GM19468 (cell line): Measurements from ENCODE around the gene ACBD7.
A peak's percentile ranks its signal among the peaks of the same experiment; 100 is the strongest.

Source experiments
- ATAC-seq: cut with Tn5 transposase; IDR thresholded peaks from one replicate; pipeline ENCODE4 v1.9.1; 2021; ENCODE audit warnings: mild to moderate bottlenecking, moderate library complexity, moderate number of reproducible peaks; ENCODE audit not compliant: unreplicated experiment; ENCODE audit errors: extremely low read depth

The ACBD7 gene

GRCh38 chr10:15088428-15089261, at the start of gene ACBD7:
Gene ACBD7, minus strand, starts transcription at chr10:15088776. Its CDS starts 48 bp downstream, at chr10:15088728.
- ATAC-seq, result peak; percentile 97

- no peak for ATAC-seq
Measured at GRCh38 chr10:15137636-15138035, 49.1 kb upstream of the ACBD7 start.

- ATAC-seq, result no peak
Measured at GRCh38 chr10:15137036-15137359, 48.4 kb upstream of the ACBD7 start.

GRCh38 chr10:15136129-15137035, 47.8 kb upstream of the ACBD7 start:
- ATAC-seq, result no peak

- ATAC-seq, result no peak
Measured at GRCh38 chr10:15131330-15131729, 42.8 kb upstream of the ACBD7 start.

GRCh38 chr10:15124908-15125307, 36.3 kb upstream of the ACBD7 start:
- no peak for ATAC-seq

- ATAC-seq, result no peak
Measured at GRCh38 chr10:15124190-15124589, 35.6 kb upstream of the ACBD7 start.

GRCh38 chr10:15123749-15124184, 35.2 kb upstream of the ACBD7 start:
- no peak for ATAC-seq

- peak; percentile 65 for ATAC-seq
Measured at GRCh38 chr10:15122477-15123030, 34.0 kb upstream of the ACBD7 start.

- no peak for ATAC-seq
Measured at GRCh38 chr10:15121707-15122106, 33.1 kb upstream of the ACBD7 start.

- ATAC-seq, result no peak
Measured at GRCh38 chr10:15120523-15120922, 31.9 kb upstream of the ACBD7 start.

GRCh38 chr10:15118615-15119014, 30.0 kb upstream of the ACBD7 start:
- no peak for ATAC-seq

GRCh38 chr10:15116225-15116624, 27.6 kb upstream of the ACBD7 start:
- no peak for ATAC-seq

- no peak for ATAC-seq
Measured at GRCh38 chr10:15113766-15114165, 25.2 kb upstream of the ACBD7 start.

GRCh38 chr10:15112657-15113056, 24.1 kb upstream of the ACBD7 start:
- ATAC-seq, result no peak

GRCh38 chr10:15106352-15107013, 17.9 kb upstream of the ACBD7 start:
- ATAC-seq, result no peak

GRCh38 chr10:15103513-15103912, 14.9 kb upstream of the ACBD7 start:
- ATAC-seq, result no peak

GRCh38 chr10:15099886-15100285, 11.3 kb upstream of the ACBD7 start:
- no peak for ATAC-seq

GRCh38 chr10:15097011-15097812, 8.6 kb upstream of the ACBD7 start, which contains the start of gene RPP38:
Gene RPP38, plus strand, starts transcription at chr10:15097355. Its CDS starts 5,960 bp downstream, at chr10:15103315.
- peak; percentile 75 for ATAC-seq

- no peak for ATAC-seq
Measured at GRCh38 chr10:15096661-15097010, 8.1 kb upstream of the ACBD7 start.
